ENCODE data around the gene RPL15. TPM values are rescaled to one million over a fixed set of nuclear protein-coding genes. Genes with fewer than 3 reads are reported as not detected.

Gene RPL15
- total and polyA plus RNA-seq, 2 donors (not counting 1 experiment from before 2014, with no cell fraction given): 2,177 to 5,195 TPM

DNA sequence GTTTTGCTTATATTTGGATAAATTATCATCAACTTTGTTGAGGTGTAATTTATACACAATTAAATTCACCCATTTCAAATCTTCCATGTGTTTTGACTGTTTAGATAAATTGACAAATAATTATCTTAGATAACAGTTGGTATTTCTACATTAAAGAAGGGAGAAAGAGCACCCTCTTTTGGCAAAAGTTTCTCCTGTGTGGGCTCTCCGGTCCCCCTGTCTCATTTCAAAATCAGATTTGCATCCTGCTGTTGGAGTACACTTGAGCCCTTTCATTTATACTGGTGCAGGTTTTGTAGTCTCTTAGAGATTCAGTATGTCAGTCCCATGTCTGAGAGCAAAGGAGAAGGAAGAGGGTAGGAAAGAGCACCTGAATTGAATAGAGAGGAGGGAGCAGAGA, 49.5 kb upstream of the RPL15 start:
- Histone ChIP-seq H3K4me1 (ENCODE audit: control insufficient read depth in 2 of 2, insufficient read depth in 2 of 2, low read length in 2 of 2) (peaks cover 7 to 10% of the 10 kb centered on the region in 2 donors), H3K79me2 (ENCODE audit: control insufficient read depth, insufficient read depth, low read length) (peaks cover 81% of the 10 kb centered on the region), H3K9me3 (ENCODE audit: control extremely low read depth in 1 of 3, control insufficient read depth in 2 of 3, insufficient read depth in 1 of 3, low read length in 2 of 3) (no peaks in the 10 kb centered on the region), H3K36me3 (replicated peaks in 1 of 2; ENCODE audit: control extremely low read depth in 1 of 2, control insufficient read depth in 1 of 2, extremely low read depth in 1 of 2, insufficient read depth in 2 of 2, low read length in 1 of 2) (no peaks in the 10 kb centered on the region), H3K9ac (ENCODE audit: low read length) (no peak overlapping the region), H3K27me3 (replicated peaks in 1 of 4; ENCODE audit: control extremely low read depth in 1 of 4, control insufficient read depth in 3 of 4, insufficient read depth in 4 of 4, low read length in 3 of 4) (no peaks in the 10 kb centered on the region), H4K20me1 (ENCODE audit: control insufficient read depth, insufficient read depth, low read length, poor library complexity, severe bottlenecking) (peaks cover 51% of the 10 kb centered on the region), H2AFZ (ENCODE audit: insufficient read depth, low read depth, low read length, poor library complexity, severe bottlenecking) (no peak overlapping the region), H3K4me3 (ENCODE audit: control extremely low read depth in 1 of 5, extremely low read depth in 1 of 5, insufficient read depth in 1 of 5, low read depth in 2 of 5, low read length in 4 of 5) (no peak overlapping the region), H3K4me2 (replicated peaks; ENCODE audit: low read depth, low read length, poor library complexity, severe bottlenecking) (no peak overlapping the region), H3K27ac (ENCODE audit: low read length in 2 of 2) (no peak overlapping the region)
- Mint-ChIP-seq H3K27me3 (no peaks in the 10 kb centered on the region), H3K4me1 (peaks cover 34% of the 10 kb centered on the region), H3K4me3 (no peak overlapping the region), H3K9me3 (ENCODE audit: insufficient read depth) (no peaks in the 10 kb centered on the region), H3K27ac (no peak overlapping the region)
- ATAC-seq (ENCODE audit: low read depth) (no peak), DNase-seq (no peak)
- CTCF ChIA-PET: interaction anchor here (2.5 kb wide), 1 partner anchor 33 kb away, joined by 11 read pairs; no protein-coding TSS in a partner anchor
- intact Hi-C loops (cut with micrococcal nuclease): no loop called here
- 50% methylated on average over 1 of the region's 1 CpG for WGBS (ENCODE audit: insufficient coverage)
- POLR2A ChIA-PET: no interaction called here
- TF ChIP-seq, protein P1, sequence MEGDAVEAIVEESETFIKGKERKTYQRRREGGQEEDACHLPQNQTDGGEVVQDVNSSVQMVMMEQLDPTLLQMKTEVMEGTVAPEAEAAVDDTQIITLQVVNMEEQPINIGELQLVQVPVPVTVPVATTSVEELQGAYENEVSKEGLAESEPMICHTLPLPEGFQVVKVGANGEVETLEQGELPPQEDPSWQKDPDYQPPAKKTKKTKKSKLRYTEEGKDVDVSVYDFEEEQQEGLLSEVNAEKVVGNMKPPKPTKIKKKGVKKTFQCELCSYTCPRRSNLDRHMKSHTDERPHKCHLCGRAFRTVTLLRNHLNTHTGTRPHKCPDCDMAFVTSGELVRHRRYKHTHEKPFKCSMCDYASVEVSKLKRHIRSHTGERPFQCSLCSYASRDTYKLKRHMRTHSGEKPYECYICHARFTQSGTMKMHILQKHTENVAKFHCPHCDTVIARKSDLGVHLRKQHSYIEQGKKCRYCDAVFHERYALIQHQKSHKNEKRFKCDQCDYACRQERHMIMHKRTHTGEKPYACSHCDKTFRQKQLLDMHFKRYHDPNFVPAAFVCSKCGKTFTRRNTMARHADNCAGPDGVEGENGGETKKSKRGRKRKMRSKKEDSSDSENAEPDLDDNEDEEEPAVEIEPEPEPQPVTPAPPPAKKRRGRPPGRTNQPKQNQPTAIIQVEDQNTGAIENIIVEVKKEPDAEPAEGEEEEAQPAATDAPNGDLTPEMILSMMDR (IDR thresholded peaks at IDR 0.05): no peak
- TF ChIP-seq EZH2 (IDR thresholded peaks at IDR 0.05; ENCODE audit: borderline replicate concordance, insufficient read depth, low read depth, low read length, poor library complexity, severe bottlenecking): no peak

DNA sequence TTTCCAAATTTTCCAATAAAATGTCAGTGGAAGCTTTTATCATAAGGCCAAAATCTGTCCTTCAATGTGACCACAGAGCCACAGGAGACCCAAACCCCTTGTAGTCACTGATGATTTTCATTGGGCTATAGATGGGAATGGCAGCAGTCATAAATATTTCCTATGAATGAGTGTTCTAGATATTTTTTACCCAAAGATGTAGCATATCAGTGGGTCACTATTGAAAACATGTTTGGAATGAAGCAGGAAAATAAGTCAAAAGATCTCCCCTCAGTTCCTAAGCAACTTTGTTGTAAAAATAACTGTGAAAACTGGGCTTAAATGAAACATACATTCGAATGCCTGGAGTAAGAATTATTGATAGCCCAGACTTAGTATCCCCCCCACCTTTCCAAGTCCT, 49.1 kb upstream of the RPL15 start:
- H4K20me1 ChIP-seq (ENCODE audit: control insufficient read depth, insufficient read depth, low read length, poor library complexity, severe bottlenecking): peaks cover 46% of the 10 kb centered on the region
- TF ChIP-seq EZH2 (IDR thresholded peaks at IDR 0.05; ENCODE audit: borderline replicate concordance, insufficient read depth, low read depth, low read length, poor library complexity, severe bottlenecking): no peak
- TF ChIP-seq, protein P1 (IDR thresholded peaks at IDR 0.05): no peak

More for the DNA sequence above, 49.1 kb upstream of the RPL15 start:
- Mint-ChIP-seq H3K4me1 (peaks cover 33% of the 10 kb centered on the region), H3K4me3 (no peak overlapping the region), H3K27ac (no peak overlapping the region), H3K27me3 (no peaks in the 10 kb centered on the region), H3K9me3 (ENCODE audit: insufficient read depth) (no peaks in the 10 kb centered on the region)
- Histone ChIP-seq H3K4me1 (ENCODE audit: control insufficient read depth in 2 of 2, insufficient read depth in 2 of 2, low read length in 2 of 2) (peaks cover 7 to 10% of the 10 kb centered on the region in 2 donors), H3K9ac (ENCODE audit: low read length) (no peak overlapping the region), H2AFZ (ENCODE audit: insufficient read depth, low read depth, low read length, poor library complexity, severe bottlenecking) (no peak overlapping the region), H3K36me3 (replicated peaks in 1 of 2; ENCODE audit: control extremely low read depth in 1 of 2, control insufficient read depth in 1 of 2, extremely low read depth in 1 of 2, insufficient read depth in 2 of 2, low read length in 1 of 2) (no peaks in the 10 kb centered on the region), H3K27me3 (replicated peaks in 1 of 4; ENCODE audit: control extremely low read depth in 1 of 4, control insufficient read depth in 3 of 4, insufficient read depth in 4 of 4, low read length in 3 of 4) (no peaks in the 10 kb centered on the region), H3K9me3 (ENCODE audit: control extremely low read depth in 1 of 3, control insufficient read depth in 2 of 3, insufficient read depth in 1 of 3, low read length in 2 of 3) (no peaks in the 10 kb centered on the region), H3K79me2 (ENCODE audit: control insufficient read depth, insufficient read depth, low read length) (peaks cover 78% of the 10 kb centered on the region), H3K4me3 (ENCODE audit: control extremely low read depth in 1 of 5, extremely low read depth in 1 of 5, insufficient read depth in 1 of 5, low read depth in 2 of 5, low read length in 4 of 5) (no peak overlapping the region), H3K27ac (ENCODE audit: low read length in 2 of 2) (no peak overlapping the region), H3K4me2 (replicated peaks; ENCODE audit: low read depth, low read length, poor library complexity, severe bottlenecking) (no peak overlapping the region)
- POLR2A ChIA-PET: no interaction called here
- no peak for DNase-seq
- no CpG with 5 or more reads among the region's 1 CpG for WGBS (ENCODE audit: insufficient coverage)
- ATAC-seq (ENCODE audit: low read depth): no peak
- CTCF ChIA-PET: no interaction called here
- intact Hi-C loops (cut with micrococcal nuclease): no loop called here
